NCI-H1417 (cell line): ENCODE results near the gene SLC2A13.
"Not testable (repeated sequence)": the region's sequence is repeated elsewhere in the genome, so short reads cannot be mapped to it uniquely, and the experiment has no call there.

ENCODE experiments used
- DNase-seq, 3 experiments: peaks; one replicate each; lab custom pipeline; 2025; lab: John Stamatoyannopoulos, UW

The SLC2A13 gene

DNA sequence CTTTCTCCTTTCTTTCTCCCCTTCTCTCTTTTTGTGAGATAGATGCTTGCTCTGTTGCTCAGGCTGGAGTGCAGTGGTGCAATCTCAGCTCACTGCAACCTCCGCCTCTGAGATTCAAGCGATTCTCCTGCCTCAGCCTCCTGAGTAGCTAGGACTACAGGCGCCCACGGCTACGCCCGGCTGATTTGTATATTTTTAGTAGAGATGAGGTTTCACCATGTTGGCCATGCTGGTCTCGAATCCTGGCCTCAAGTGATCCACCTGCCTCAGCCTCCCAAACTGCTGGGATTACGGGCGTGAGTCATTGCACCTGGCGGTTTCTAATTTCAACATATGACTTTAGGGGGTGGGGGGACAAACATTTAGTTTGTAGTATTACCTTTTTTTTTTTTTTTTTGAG, 293.4 kb downstream of the SLC2A13 start:
- not testable (repeated sequence) for DNase-seq

- DNase-seq: peak in 1 of 3 experiments; percentile 32
These were observed 298.8 kb downstream of the SLC2A13 start for GRCh38 chr12:39807043-39807442.

DNA sequence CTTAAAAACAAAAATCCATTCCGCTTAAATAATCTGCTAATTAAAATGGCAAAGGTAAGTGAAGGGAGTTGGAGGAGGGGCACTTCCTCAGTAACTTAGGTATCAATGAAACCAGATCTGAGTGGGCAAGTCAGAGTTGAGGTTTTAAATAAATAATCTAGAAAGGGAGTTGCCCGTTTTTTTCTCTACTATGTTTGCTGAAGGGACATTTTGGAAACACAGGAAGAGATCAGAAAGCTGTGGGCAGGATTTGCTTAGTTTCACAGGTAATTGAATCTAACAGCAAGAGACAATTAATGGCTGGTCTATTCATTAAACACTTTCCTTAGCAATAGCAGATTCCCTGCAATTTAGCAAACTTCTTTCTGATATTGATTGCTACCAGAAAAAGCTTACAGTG, 300.2 kb downstream of the SLC2A13 start:
- DNase-seq: peak in 2 of 3 experiments; percentile 36 to 74

- peak in 2 of 3 experiments; percentile 17 to 36 for DNase-seq
These were observed 301.0 kb downstream of the SLC2A13 start for GRCh38 chr12:39804898-39805297.

DNA sequence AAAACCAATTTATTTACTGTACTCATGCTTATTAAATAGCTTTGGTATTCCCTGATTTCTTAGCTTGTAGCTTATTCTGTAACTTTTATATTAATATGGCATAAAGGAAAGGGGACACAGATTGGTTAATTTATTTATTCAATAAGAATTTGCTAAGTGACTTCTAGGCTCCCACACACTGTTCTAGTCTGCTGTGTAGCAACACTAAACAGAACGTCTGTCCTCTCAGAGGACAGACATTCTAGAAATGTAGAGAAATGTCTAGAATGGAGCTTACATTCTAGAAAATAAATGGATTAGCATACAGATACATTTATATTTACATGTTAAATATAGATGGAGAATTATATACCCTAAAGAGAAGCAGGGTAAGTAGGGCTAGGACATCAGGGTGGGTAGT, 301.4 kb downstream of the SLC2A13 start:
- DNase-seq: no peak

- DNase-seq: no peak
These were observed 302.7 kb downstream of the SLC2A13 start for GRCh38 chr12:39803151-39803550.

DNA sequence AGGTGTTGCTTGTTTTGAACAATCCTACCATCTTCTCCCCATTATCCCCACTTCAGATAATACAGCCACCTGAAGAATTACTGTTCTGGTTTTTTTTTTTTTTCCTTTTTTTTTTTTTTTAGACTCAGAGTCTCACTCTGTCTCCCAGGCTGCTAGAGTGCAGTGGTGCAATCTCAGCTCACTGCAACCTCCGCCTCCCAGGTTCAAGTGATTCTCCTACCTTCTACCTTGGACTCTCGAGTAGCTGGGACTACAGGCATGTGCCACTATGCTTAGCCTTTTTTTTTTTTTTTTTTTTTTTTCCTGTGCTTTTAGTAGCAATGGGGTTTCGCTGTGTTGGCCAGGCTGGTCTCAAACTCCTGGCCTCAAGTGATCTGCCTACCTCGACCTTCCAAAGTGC, 306.9 kb downstream of the SLC2A13 start:
- DNase-seq: no peak

DNA sequence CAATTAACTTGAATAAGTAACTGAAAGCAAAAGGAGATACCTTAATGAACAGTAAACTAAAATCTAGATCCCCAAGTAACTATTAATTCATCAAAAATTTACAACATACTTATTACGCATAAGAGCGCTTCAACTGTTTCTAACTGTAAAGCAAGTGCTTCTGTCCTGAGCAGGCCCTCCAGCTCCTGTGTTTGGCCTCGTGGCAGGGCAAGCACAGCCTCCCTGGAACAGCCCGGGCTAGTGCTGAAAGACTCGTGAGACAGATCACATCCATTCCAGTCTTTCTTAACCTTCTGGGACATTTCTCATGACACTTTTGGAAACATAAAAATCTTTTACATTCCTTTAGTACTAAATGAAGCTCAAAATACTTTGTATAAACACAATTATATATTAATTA, 307.5 kb downstream of the SLC2A13 start:
- DNase-seq: no peak

DNA sequence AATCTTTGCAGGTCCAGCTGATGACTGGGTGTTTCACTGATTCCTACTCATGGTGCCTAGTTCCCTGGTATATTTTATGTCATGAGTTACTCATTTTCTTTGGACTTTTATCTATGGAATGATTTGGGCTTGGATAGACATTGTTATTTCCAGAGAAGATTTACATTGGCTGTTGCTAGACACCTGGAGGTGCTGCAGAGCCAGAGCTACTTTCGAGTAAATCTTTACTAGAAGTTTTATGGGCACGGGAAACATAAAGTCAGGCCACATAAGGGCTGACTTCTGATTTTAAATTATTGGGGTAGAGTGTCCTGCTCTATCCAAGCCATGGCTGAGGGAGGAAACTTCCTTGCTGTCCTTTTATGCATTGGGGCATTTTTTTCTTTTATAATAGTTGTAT, 310.4 kb downstream of the SLC2A13 start:
- DNase-seq: no peak

DNA sequence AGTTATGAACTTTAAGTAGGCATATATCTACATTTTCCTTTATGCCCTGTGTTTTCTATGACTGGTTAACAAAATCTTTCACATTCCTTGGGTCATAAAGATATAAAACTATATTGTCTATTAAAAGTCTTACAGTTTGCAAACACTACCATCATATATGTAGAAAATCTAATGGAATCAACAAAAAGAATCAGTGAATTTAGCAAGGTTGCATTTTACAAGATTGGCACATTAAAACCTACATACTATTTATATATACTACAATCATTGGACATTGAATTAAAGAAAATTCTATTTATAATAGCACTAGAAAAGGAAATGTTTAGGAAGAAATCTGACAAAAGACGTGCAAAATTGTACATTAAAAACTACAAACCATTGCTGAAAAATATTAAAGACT, 312.9 kb downstream of the SLC2A13 start:
- no peak for DNase-seq

DNA sequence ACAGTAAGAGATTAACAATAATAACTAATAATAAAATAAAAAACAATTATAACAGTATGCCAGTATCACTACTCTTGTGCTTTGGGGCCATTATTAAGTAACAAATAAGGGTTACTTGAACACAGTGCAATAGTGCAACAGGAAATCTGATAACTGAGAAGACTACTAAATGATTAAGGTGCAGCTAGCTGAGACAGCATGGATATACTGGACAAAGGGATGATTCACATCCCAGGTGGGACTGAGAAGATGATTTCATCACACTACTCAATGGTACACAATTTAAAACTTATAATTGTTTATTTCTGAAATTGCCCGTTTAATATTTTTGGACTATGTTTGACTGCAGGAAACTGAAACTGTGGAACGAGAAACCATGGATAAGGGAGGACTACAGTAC, 317.6 kb downstream of the SLC2A13 start:
- no peak for DNase-seq

GRCh38 chr12:39785814-39786213, 320.1 kb downstream of the SLC2A13 start:
- not testable (repeated sequence) for DNase-seq

GRCh38 chr12:39782026-39782545, 323.8 kb downstream of the SLC2A13 start:
- no peak for DNase-seq

GRCh38 chr12:39780913-39781446, 324.9 kb downstream of the SLC2A13 start:
- DNase-seq: peak; percentile 14 to 91 (median 75)

DNA sequence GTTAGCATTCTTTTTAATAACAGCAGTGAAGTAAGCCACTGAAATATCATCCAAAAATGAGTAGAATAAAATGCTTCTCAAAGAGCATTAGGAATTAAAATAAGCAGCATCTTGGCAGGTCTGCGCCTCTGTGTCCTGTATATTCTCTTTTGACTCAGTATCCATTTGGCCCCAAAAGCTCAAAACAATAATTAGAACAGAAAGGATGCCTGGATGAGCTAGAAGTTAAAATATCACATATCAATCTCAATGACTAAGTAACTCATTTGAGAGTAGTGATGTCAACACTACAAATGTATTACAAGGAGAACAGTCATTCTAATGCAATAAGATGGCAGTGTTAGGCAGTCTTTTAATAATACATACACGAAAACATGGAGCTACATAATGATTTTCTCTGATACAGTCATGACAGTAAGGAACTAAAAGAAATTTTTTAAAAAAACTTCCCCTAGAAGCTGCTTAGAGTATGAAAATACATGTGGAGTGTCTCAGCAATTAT, 325.4 kb downstream of the SLC2A13 start:
- peak in 1 of 3 experiments; percentile 57 for DNase-seq

- DNase-seq: peak in 1 of 3 experiments; percentile 37
These were observed 326.0 kb downstream of the SLC2A13 start for GRCh38 chr12:39779768-39780340.

- no peak for DNase-seq
These were observed 328.4 kb downstream of the SLC2A13 start for GRCh38 chr12:39777465-39777864.

GRCh38 chr12:39773266-39773665, 332.6 kb downstream of the SLC2A13 start:
- DNase-seq: no peak

DNA sequence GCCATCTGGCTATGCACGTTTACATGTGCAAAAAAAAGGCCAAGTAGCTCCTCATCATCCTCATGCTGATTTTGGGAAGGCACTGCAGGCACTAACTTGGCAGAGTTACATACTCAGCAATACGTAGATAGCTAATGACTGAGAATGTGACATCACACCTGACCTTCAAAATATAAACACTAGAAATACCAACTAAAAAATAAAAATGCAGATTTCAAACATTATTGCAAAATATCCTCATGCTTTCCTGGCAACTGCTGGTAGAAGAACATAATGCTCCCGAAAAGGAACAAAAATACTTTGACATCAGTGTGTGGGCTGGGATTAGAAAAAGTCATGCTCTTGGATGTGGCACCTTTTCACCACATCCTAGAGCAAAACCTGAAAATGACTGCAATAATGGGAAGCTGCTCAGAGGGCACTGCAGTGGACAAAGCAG, 333.0 kb downstream of the SLC2A13 start:
- no peak for DNase-seq

DNA sequence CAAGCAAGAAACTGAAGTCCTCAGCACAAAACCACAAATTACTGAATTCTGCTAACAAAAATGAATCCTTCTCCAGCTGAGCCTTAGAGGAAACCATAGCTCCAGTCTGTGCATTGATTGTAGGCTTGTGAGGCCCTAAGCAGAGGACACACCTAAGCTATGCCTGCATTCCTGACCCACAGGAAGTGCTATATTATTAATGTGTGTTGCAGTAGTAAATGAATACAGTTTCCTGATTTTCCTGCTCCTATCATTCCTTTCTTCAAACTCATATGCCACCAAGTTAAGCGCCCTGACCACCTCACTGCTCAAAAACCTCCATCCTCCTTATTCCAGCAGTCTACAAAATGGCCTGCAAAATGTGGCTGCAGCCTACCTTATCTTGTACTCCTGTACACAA, 334.4 kb downstream of the SLC2A13 start:
- DNase-seq: no peak

GRCh38 chr12:39764944-39765560, 340.8 kb downstream of the SLC2A13 start:
- peak; percentile 10 to 71 (median 13) for DNase-seq

- DNase-seq: no peak
These were observed 342.1 kb downstream of the SLC2A13 start for GRCh38 chr12:39763890-39764169.
